Spleen (tissue), 11 donors: ENCODE results near the gene PATL1. TPM values are rescaled to one million over a fixed set of nuclear protein-coding genes. Genes with fewer than 3 reads are reported as not detected.

Experiments used
- DNase-seq: peaks from one replicate; pipeline ENCODE4 v3.0.0-alpha.2; 2020
- H3K27ac ChIP-seq, 8 donors: fragments of 200-600 bp; sonication (generic) in 7 of 8; 1 replicate in 4 of 8; 2 replicates in 4 of 8; pipeline versions ENCODE4 v1.5.0 to v1.8.0; 2016 to 2021; ENCODE audit warnings: inconsistent platforms in 4 of 8, mild to moderate bottlenecking in 4 of 8, moderate library complexity in 1 of 8
- H3K27me3 ChIP-seq, 7 donors: fragments of 200-600 bp; sonication (generic) in 6 of 7; replicated peaks in 1 of 7; 1 replicate in 4 of 7; 2 replicates in 3 of 7; pipeline versions ENCODE4 v1.5.0 to v1.8.0; 2016 to 2021; ENCODE audit warnings: inconsistent platforms in 3 of 7, mild to moderate bottlenecking in 1 of 7
- H3K36me3 ChIP-seq, 6 donors: fragments of 200-600 bp; sonication (generic) in 5 of 6; 1 replicate in 4 of 6; 2 replicates in 2 of 6; pipeline versions ENCODE4 v1.5.0 to v1.8.0; 2016 to 2021; ENCODE audit warnings: inconsistent platforms in 2 of 6
- H3K4me1 ChIP-seq, 6 donors: fragments of 200-600 bp; sonication (generic) in 5 of 6; 1 replicate in 3 of 6; 2 replicates in 3 of 6; pipeline versions ENCODE4 v1.5.0 to v1.8.0; 2016 to 2021; ENCODE audit warnings: inconsistent platforms in 3 of 6
- H3K4me3 ChIP-seq, 8 donors: fragments of 200-600 bp; sonication (generic) in 7 of 8; 1 replicate in 4 of 8; 2 replicates in 4 of 8; pipeline versions ENCODE4 v1.5.0 to v1.8.0; 2016 to 2021; ENCODE audit warnings: inconsistent platforms in 4 of 8, mild to moderate bottlenecking in 4 of 8, moderate library complexity in 2 of 8
- H3K9me3 ChIP-seq, 8 donors: fragments of 200-600 bp; sonication (generic) in 7 of 8; 1 replicate in 4 of 8; 2 replicates in 4 of 8; pipeline versions ENCODE4 v1.5.0 to v1.8.0; 2016 to 2021; ENCODE audit warnings: inconsistent platforms in 4 of 8
- CTCF ChIP-seq, 11 experiments: fragments of 200-600 bp in 7 of 11; fragments of 450-650 bp in 4 of 11; sonication (generic) in 4 of 11; IDR thresholded peaks in 8 of 11; conservative IDR thresholded peaks in 3 of 11; 1 replicate in 7 of 11; 2 replicates in 4 of 11; pipeline versions ENCODE4 v1.4.0 to v1.8.0; 2016 to 2021; ENCODE audit warnings: antibody characterized with exemption in 11 of 11, inconsistent platforms in 4 of 11, mild to moderate bottlenecking in 1 of 11
- POLR2A ChIP-seq, 3 donors: fragments of 450-650 bp; IDR thresholded peaks; one replicate each; pipeline ENCODE4 v1.5.1; 2017; ENCODE audit warnings: antibody characterized with exemption in 3 of 3, mild to moderate bottlenecking in 1 of 3
- POLR2AphosphoS5 ChIP-seq, 3 donors: sonication (generic); formaldehyde crosslinking; IDR thresholded peaks; one replicate each; pipeline ENCODE4 v1.5.1; 2017; ENCODE audit warnings: antibody characterized with exemption in 3 of 3
- WGBS, 5 donors: extraction: QIAGEN DNeasy Blood & Tissue Kit in 3 of 5; methylation state at CpG; one replicate each; pipeline versions ENCODE4 v1.1.5 to v1.1.7; 2013 to 2018; 5-methylcytosine and 5-hydroxymethylcytosine counted together
- intact Hi-C: fragments of 100-400 bp; cut with DNase I; formaldehyde crosslinking; loops from one replicate; pipeline ENCODE4 v1.15.0; 2023; ENCODE audit warnings: low total_unique reads
- polyA plus RNA-seq, 3 donors: library from polyadenylated mRNA; stranded (reverse); fragments of 200-250 nt; gene quantifications; one replicate each; pipeline ENCODE4 v1.2.1, GENCODE V29; 2013
- total RNA-seq, 7 donors: library from RNA; depleted of rRNA in 3 of 7; stranded (reverse); fragments of >200 nt in 3 of 7; fragmentation: NEBNext Ultra II Directional in 4 of 7; extraction: Animal tissue kit (Norgen Biotek cat#: 25700) in 4 of 7; gene quantifications; one replicate each; pipeline versions ENCODE4 v1.1.0 to v1.2.1, GENCODE V29; 2016 to 2021
- donor health status: healthy with polysubstance abuse.
- donor health status: DM: no; HTN: no; CAD: no; lungs with moderate emphysema.
- donor health status: DM: no; HTN: no; CAD: no.
- donor health status: Bipolar disorder and iron deficiency.
- donor health status: healthy.
- donor health status: DM: no; HTN: no; CAD: no.
- donor health status: DM: yes; HTN: yes; CAD: no.

Gene PATL1
- total and polyA plus RNA-seq, 10 donors = 5.7 to 47.1 (median 26.3) TPM

- H3K4me1 ChIP-seq = peaks cover 33 to 58% (median 44%) of the 10 kb centered on the region in 6 donors
- H3K9me3 ChIP-seq = no peaks in the 10 kb centered on the region
- peaks cover 0 to 49% (median 38%) of the 10 kb centered on the region in 6 donors for H3K36me3 ChIP-seq
- peak overlapping the region in 1 of 8 donors; percentile 37 for H3K27ac ChIP-seq
- no peak for DNase-seq
- H3K4me3 ChIP-seq = no peak overlapping the region
- WGBS, 5 donors = 62 to 83% (median 73%) methylated on average over 6 of the region's 6 CpGs
- H3K27me3 ChIP-seq = no peaks in the 10 kb centered on the region
- intact Hi-C loops = loop anchor here (10.0 kb wide), 2 partner anchors 47 to 53 kb away; partner anchors contain the start of gene PATL1
- no peak for TF ChIP-seq CTCF (IDR thresholded peaks at IDR 0.05 in 8 of 11, conservative IDR thresholded peaks at IDR 0.05 in 3 of 11)
- TF ChIP-seq POLR2A (IDR thresholded peaks at IDR 0.05) = no peak
Measured at GRCh38 chr11:59611570-59612565, 57.0 kb downstream of the PATL1 start.

DNA sequence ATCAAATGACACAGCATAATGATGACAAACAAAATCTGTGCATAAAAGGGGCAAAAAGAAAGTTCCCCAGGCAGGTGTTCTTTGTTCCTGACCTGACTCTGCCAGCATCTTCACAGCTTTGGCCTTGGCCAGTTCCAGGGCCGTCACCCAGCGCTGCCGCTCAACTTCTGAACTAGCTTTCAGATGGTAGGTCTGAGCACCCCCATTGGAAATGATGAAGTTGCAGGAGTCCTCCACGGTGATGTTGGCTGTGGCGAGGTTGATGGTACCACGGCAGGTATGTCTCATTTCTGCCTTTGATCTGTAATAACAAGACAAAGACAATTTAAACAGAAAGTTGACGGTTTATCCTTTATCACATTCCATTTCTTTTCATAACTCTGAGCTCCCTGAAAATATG lies 58.5 kb downstream of the PATL1 start:
- 83 to 98% (median 88%) methylated on average over 7 of the region's 7 CpGs for WGBS, 5 donors
- intact Hi-C loops = loop anchor here (10.0 kb wide), 2 partner anchors 45 to 55 kb away; partner anchors contain the start of gene PATL1
- TF ChIP-seq CTCF (IDR thresholded peaks at IDR 0.05 in 8 of 11, conservative IDR thresholded peaks at IDR 0.05 in 3 of 11) = no peak
- no peak for TF ChIP-seq POLR2AphosphoS5 (IDR thresholded peaks at IDR 0.05)
- TF ChIP-seq POLR2A (IDR thresholded peaks at IDR 0.05) = no peak
- H3K9me3 ChIP-seq = no peaks in the 10 kb centered on the region
- H3K36me3 ChIP-seq = peaks cover 3 to 64% (median 54%) of the 10 kb centered on the region in 6 donors
- peaks cover 33 to 53% (median 41%) of the 10 kb centered on the region in 6 donors for H3K4me1 ChIP-seq
- no peaks in the 10 kb centered on the region for H3K27me3 ChIP-seq
- DNase-seq = no peak
- H3K4me3 ChIP-seq = no peak overlapping the region
- no peak overlapping the region for H3K27ac ChIP-seq

DNA sequence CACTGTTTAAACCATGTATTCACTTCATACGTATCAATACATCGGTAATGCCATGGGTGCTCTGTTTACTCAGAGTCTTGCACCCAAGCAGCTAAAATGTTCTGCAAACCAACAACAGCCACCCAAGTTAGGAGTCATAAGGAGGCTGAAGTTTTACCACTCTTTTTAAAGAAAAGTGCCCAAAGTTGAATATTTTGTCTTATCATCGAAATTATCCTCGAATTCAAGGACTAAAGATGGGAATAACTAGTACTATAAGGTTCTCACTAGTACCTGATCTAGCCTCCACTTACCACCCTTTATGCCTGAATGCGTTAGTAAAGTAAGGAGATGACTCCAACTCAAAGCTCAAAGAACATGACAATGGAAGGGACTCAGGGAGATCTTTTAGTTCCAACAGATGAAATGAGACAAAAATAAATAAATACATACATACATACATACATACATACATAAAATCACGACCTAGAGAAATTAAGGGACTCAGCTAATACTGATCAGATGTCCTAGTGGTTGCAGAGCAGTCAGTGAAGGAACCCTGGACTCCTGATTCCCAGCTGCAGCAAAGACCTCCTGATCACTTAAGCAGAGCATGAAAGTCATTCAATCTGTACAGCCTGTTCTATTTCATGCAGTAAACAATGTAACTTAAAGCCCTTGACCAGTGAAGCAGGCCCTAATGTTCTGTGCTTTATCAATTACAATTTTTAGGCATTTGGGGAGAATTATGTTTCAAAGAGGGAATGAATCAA lies 61.0 kb downstream of the PATL1 start:
- intact Hi-C loops = no loop called here
- WGBS, 5 donors = 93 to 98% (median 95%) methylated on average over 6 of the region's 6 CpGs
- Histone ChIP-seq H3K36me3 (peaks cover 3 to 88% (median 75%) of the 10 kb centered on the region in 6 donors), H3K9me3 (no peaks in the 10 kb centered on the region), H3K4me3 (no peak overlapping the region), H3K27me3 (no peaks in the 10 kb centered on the region), H3K4me1 (peaks cover 15 to 41% (median 19%) of the 10 kb centered on the region in 6 donors), H3K27ac (no peak overlapping the region)
- TF ChIP-seq CTCF (IDR thresholded peaks at IDR 0.05 in 8 of 11, conservative IDR thresholded peaks at IDR 0.05 in 3 of 11) = no peak
- no peak for TF ChIP-seq POLR2AphosphoS5 (IDR thresholded peaks at IDR 0.05)
- TF ChIP-seq POLR2A (IDR thresholded peaks at IDR 0.05) = no peak
- DNase-seq = no peak
